Tracheal epithelial cell (primary cell): ENCODE data around the gene ADAMTS17. TPM values are rescaled to one million over a fixed set of nuclear protein-coding genes. Genes with fewer than 3 reads are reported as not detected.

Source experiments
- total RNA-seq: library from RNA; depleted of rRNA; stranded (reverse); fragments of >200 nt; gene quantifications from 2 replicates; pipeline ENCODE4 v1.2.1, GENCODE V29; 2014

The ADAMTS17 gene, protein sequence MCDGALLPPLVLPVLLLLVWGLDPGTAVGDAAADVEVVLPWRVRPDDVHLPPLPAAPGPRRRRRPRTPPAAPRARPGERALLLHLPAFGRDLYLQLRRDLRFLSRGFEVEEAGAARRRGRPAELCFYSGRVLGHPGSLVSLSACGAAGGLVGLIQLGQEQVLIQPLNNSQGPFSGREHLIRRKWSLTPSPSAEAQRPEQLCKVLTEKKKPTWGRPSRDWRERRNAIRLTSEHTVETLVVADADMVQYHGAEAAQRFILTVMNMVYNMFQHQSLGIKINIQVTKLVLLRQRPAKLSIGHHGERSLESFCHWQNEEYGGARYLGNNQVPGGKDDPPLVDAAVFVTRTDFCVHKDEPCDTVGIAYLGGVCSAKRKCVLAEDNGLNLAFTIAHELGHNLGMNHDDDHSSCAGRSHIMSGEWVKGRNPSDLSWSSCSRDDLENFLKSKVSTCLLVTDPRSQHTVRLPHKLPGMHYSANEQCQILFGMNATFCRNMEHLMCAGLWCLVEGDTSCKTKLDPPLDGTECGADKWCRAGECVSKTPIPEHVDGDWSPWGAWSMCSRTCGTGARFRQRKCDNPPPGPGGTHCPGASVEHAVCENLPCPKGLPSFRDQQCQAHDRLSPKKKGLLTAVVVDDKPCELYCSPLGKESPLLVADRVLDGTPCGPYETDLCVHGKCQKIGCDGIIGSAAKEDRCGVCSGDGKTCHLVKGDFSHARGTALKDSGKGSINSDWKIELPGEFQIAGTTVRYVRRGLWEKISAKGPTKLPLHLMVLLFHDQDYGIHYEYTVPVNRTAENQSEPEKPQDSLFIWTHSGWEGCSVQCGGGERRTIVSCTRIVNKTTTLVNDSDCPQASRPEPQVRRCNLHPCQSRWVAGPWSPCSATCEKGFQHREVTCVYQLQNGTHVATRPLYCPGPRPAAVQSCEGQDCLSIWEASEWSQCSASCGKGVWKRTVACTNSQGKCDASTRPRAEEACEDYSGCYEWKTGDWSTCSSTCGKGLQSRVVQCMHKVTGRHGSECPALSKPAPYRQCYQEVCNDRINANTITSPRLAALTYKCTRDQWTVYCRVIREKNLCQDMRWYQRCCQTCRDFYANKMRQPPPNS
- total RNA-seq = 0.21 and 1.7 TPM in 2 replicates

DNA sequence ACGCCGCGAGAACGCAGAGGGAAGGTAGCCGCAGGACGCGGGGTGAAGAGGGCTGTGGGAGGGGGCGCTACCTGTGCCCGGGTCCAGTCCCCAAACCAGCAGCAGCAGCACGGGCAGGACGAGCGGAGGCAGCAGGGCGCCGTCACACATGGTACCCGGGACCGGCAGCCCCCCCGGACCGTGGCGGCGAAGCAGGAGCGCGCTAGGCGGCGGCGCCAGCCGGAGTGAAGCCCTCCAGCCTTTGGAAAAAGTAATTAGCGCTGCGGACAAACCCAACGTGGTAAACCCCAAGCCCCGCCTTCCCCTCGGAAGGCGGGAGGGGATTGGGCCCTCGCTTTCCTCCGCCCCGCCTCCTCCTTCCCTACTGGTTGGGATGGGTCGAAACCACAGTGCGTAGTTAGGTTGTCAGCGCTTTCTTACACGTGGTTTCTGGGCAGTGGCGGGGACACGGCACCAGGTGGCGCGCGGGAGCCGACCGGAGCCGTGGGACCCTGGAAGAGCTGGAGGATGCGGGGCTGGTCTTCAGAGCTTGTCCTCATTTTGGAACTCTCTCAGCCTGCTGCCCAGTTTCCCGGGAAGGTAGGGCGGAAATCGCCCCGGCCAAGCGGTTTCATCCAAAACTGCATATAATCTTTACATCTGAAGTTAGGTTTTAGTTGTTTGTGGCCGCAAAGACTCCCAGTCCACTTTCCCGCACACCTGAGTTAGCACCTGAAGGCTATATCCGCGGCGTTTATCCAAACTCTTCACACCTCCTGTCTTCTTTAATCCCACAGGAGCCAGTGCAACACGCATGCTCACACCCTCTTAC is at the start of gene ADAMTS17:
TSS of gene ADAMTS17 (minus strand) at position 226 of the 811 bp plus-strand sequence. CDS start at position 150, 76 bp downstream.

Other genes with a start within 250 kb of the ADAMTS17 start
- gene CERS3, start 187.0 kb upstream of the ADAMTS17 start, total RNA-seq = 5.1 and 12.8 TPM in 2 replicates